ENCODE measurements around the gene SLC22A17.

Gene SLC22A17

GRCh38 chr14:23380197-23380914 is 27.7 kb upstream of the SLC22A17 start:
- H3K9me3 ChIP-seq (ENCODE audit: insufficient read depth, low read depth, low read length): no peaks in the 10 kb centered on the region
- peaks cover 33% of the 10 kb centered on the region for H3K27me3 ChIP-seq (ENCODE audit: insufficient read depth, low read length)
- H3K4me1 ChIP-seq (ENCODE audit: insufficient read depth, low read length): peaks cover 3% of the 10 kb centered on the region; the same call in 1 of the 2 replicates
- H3K9ac ChIP-seq (ENCODE audit: low read depth, low read length): no peak overlapping the region
- no peaks in the 10 kb centered on the region for H3K36me3 ChIP-seq (ENCODE audit: insufficient read depth, low read depth, low read length)
- H3K27ac ChIP-seq (ENCODE audit: low read length): no peak overlapping the region
- no peak overlapping the region for H3K4me3 ChIP-seq (ENCODE audit: low read length)

- no peaks in the 10 kb centered on the region for H3K9me3 ChIP-seq (ENCODE audit: insufficient read depth, low read depth, low read length)
- no peaks in the 10 kb centered on the region for H3K36me3 ChIP-seq (ENCODE audit: insufficient read depth, low read depth, low read length)
- peaks cover 33% of the 10 kb centered on the region for H3K27me3 ChIP-seq (ENCODE audit: insufficient read depth, low read length)
- H3K4me1 ChIP-seq (ENCODE audit: insufficient read depth, low read length): peaks cover 3% of the 10 kb centered on the region; the same call in 1 of the 2 replicates
- no peak overlapping the region for H3K9ac ChIP-seq (ENCODE audit: low read depth, low read length)
- no peak overlapping the region for H3K4me3 ChIP-seq (ENCODE audit: low read length)
- H3K27ac ChIP-seq (ENCODE audit: low read length): no peak overlapping the region
Observed at GRCh38 chr14:23379366-23380196, 26.9 kb upstream of the SLC22A17 start.

- Histone ChIP-seq H3K36me3 (ENCODE audit: insufficient read depth, low read depth, low read length) (no peaks in the 10 kb centered on the region), H3K27me3 (ENCODE audit: insufficient read depth, low read length) (peaks cover 33% of the 10 kb centered on the region), H3K27ac (ENCODE audit: low read length) (no peak overlapping the region), H3K9me3 (ENCODE audit: insufficient read depth, low read depth, low read length) (no peaks in the 10 kb centered on the region), H3K4me1 (ENCODE audit: insufficient read depth, low read length) (peaks cover 3% of the 10 kb centered on the region; the same call in 1 of the 2 replicates), H3K9ac (ENCODE audit: low read depth, low read length) (no peak overlapping the region), H3K4me3 (ENCODE audit: low read length) (no peak overlapping the region)
Observed at GRCh38 chr14:23378612-23379220, 26.0 kb upstream of the SLC22A17 start.

GRCh38 chr14:23377573-23378563 is 25.2 kb upstream of the SLC22A17 start:
- no peak overlapping the region for H3K27ac ChIP-seq (ENCODE audit: low read length)
- H3K9ac ChIP-seq (ENCODE audit: low read depth, low read length): no peak overlapping the region
- H3K9me3 ChIP-seq (ENCODE audit: insufficient read depth, low read depth, low read length): no peaks in the 10 kb centered on the region
- peaks cover 33% of the 10 kb centered on the region for H3K27me3 ChIP-seq (ENCODE audit: insufficient read depth, low read length)
- no peak overlapping the region for H3K4me3 ChIP-seq (ENCODE audit: low read length)
- no peaks in the 10 kb centered on the region for H3K36me3 ChIP-seq (ENCODE audit: insufficient read depth, low read depth, low read length)
- peaks cover 3% of the 10 kb centered on the region; the same call in 1 of the 2 replicates for H3K4me1 ChIP-seq (ENCODE audit: insufficient read depth, low read length)

- H3K27ac ChIP-seq (ENCODE audit: low read length): no peak overlapping the region
- peaks cover 3% of the 10 kb centered on the region; the same call in 1 of the 2 replicates for H3K4me1 ChIP-seq (ENCODE audit: insufficient read depth, low read length)
- no peaks in the 10 kb centered on the region for H3K9me3 ChIP-seq (ENCODE audit: insufficient read depth, low read depth, low read length)
- H3K27me3 ChIP-seq (ENCODE audit: insufficient read depth, low read length): peaks cover 33% of the 10 kb centered on the region
- H3K36me3 ChIP-seq (ENCODE audit: insufficient read depth, low read depth, low read length): no peaks in the 10 kb centered on the region
- H3K9ac ChIP-seq (ENCODE audit: low read depth, low read length): no peak overlapping the region
- no peak overlapping the region for H3K4me3 ChIP-seq (ENCODE audit: low read length)
Observed at GRCh38 chr14:23377198-23377550, 24.5 kb upstream of the SLC22A17 start.

GRCh38 chr14:23376482-23377197 is 24.0 kb upstream of the SLC22A17 start, which contains the start of gene CMTM5:
Gene CMTM5 (plus strand): TSS chr14:23377046. CDS start chr14:23377252, 206 bp downstream.
- Histone ChIP-seq H3K9me3 (ENCODE audit: insufficient read depth, low read depth, low read length) (no peaks in the 10 kb centered on the region), H3K4me3 (ENCODE audit: low read length) (peak within 1 kb of the TSS; percentile 54; the same call in 1 of the 2 replicates), H3K9ac (ENCODE audit: low read depth, low read length) (peak within 1 kb of the TSS; percentile 37; the same call in 1 of the 2 replicates), H3K27ac (ENCODE audit: low read length) (no peak within 1 kb of the TSS), H3K36me3 (ENCODE audit: insufficient read depth, low read depth, low read length) (no peaks in the 10 kb centered on the region), H3K27me3 (ENCODE audit: insufficient read depth, low read length) (peaks cover 37% of the 10 kb centered on the region), H3K4me1 (ENCODE audit: insufficient read depth, low read length) (peaks cover 3% of the 10 kb centered on the region; the same call in 1 of the 2 replicates)

- Histone ChIP-seq H3K36me3 (ENCODE audit: insufficient read depth, low read depth, low read length) (no peaks in the 10 kb centered on the region), H3K27me3 (ENCODE audit: insufficient read depth, low read length) (peaks cover 42% of the 10 kb centered on the region), H3K9me3 (ENCODE audit: insufficient read depth, low read depth, low read length) (no peaks in the 10 kb centered on the region), H3K9ac (ENCODE audit: low read depth, low read length) (no peak overlapping the region), H3K4me1 (ENCODE audit: insufficient read depth, low read length) (peaks cover 3% of the 10 kb centered on the region; the same call in 1 of the 2 replicates), H3K27ac (ENCODE audit: low read length) (no peak overlapping the region), H3K4me3 (ENCODE audit: low read length) (no peak overlapping the region)
Observed at GRCh38 chr14:23375527-23376251, 23.0 kb upstream of the SLC22A17 start.

- peaks cover 48% of the 10 kb centered on the region for H3K27me3 ChIP-seq (ENCODE audit: insufficient read depth, low read length)
- H3K27ac ChIP-seq (ENCODE audit: low read length): no peak overlapping the region
- H3K36me3 ChIP-seq (ENCODE audit: insufficient read depth, low read depth, low read length): no peaks in the 10 kb centered on the region
- no peak overlapping the region for H3K4me3 ChIP-seq (ENCODE audit: low read length)
- H3K9me3 ChIP-seq (ENCODE audit: insufficient read depth, low read depth, low read length): no peaks in the 10 kb centered on the region
- H3K4me1 ChIP-seq (ENCODE audit: insufficient read depth, low read length): peaks cover 3% of the 10 kb centered on the region; the same call in 1 of the 2 replicates
- H3K9ac ChIP-seq (ENCODE audit: low read depth, low read length): no peak overlapping the region
Observed at GRCh38 chr14:23373041-23373440, 20.4 kb upstream of the SLC22A17 start.

- no peaks in the 10 kb centered on the region for H3K9me3 ChIP-seq (ENCODE audit: insufficient read depth, low read depth, low read length)
- H3K4me1 ChIP-seq (ENCODE audit: insufficient read depth, low read length): peaks cover 3% of the 10 kb centered on the region; the same call in 1 of the 2 replicates
- no peak within 1 kb of the TSS for H3K27ac ChIP-seq (ENCODE audit: low read length)
- H3K4me3 ChIP-seq (ENCODE audit: low read length): no peak within 1 kb of the TSS
- no peak within 1 kb of the TSS for H3K9ac ChIP-seq (ENCODE audit: low read depth, low read length)
- H3K27me3 ChIP-seq (ENCODE audit: insufficient read depth, low read length): peaks cover 48% of the 10 kb centered on the region
- H3K36me3 ChIP-seq (ENCODE audit: insufficient read depth, low read depth, low read length): no peaks in the 10 kb centered on the region
Observed at GRCh38 chr14:23372509-23372908, 19.8 kb upstream of the SLC22A17 start, which contains the start of gene IL25. Gene IL25 (plus strand): TSS chr14:23372809.

- Histone ChIP-seq H3K27ac (ENCODE audit: low read length) (no peak overlapping the region), H3K36me3 (ENCODE audit: insufficient read depth, low read depth, low read length) (no peaks in the 10 kb centered on the region), H3K9ac (ENCODE audit: low read depth, low read length) (no peak overlapping the region), H3K9me3 (ENCODE audit: insufficient read depth, low read depth, low read length) (no peaks in the 10 kb centered on the region), H3K4me1 (ENCODE audit: insufficient read depth, low read length) (peaks cover 6% of the 10 kb centered on the region; the same call in 1 of the 2 replicates), H3K27me3 (ENCODE audit: insufficient read depth, low read length) (peaks cover 46% of the 10 kb centered on the region), H3K4me3 (ENCODE audit: low read length) (no peak overlapping the region)
Observed at GRCh38 chr14:23371865-23372264, 19.2 kb upstream of the SLC22A17 start.
